Uterus (tissue), 4 donors: ENCODE data around the gene NRXN3. TPM values are rescaled to one million over a fixed set of nuclear protein-coding genes. Genes with fewer than 3 reads are reported as not detected.

Source experiments
- DNase-seq, 2 donors: peaks; one replicate each; pipeline ENCODE4 v3.0.0-alpha.2; 2019 to 2020
- H3K27ac ChIP-seq, 2 donors: fragments of 200-600 bp; sonication (generic); 1 replicate in 1 of 2; 2 replicates in 1 of 2; pipeline ENCODE4 v1.5.1; 2016 to 2018
- H3K27me3 ChIP-seq, 2 donors: fragments of 200-600 bp; sonication (generic); one replicate each; pipeline ENCODE4 v1.5.1; 2018 to 2019; ENCODE audit warnings: control low read depth in 1 of 2
- H3K36me3 ChIP-seq, 2 donors: fragments of 200-600 bp; sonication (generic); one replicate each; pipeline ENCODE4 v1.5.1; 2019; ENCODE audit warnings: control low read depth in 1 of 2
- H3K4me1 ChIP-seq, 2 donors: fragments of 200-600 bp; sonication (generic); one replicate each; pipeline ENCODE4 v1.5.1; 2018 to 2019; ENCODE audit warnings: control low read depth in 1 of 2
- H3K4me3 ChIP-seq, 2 donors: fragments of 200-600 bp; sonication (generic); 1 replicate in 1 of 2; 2 replicates in 1 of 2; pipeline ENCODE4 v1.5.1; 2018 to 2019; ENCODE audit warnings: mild to moderate bottlenecking in 1 of 2
- H3K9me3 ChIP-seq, 2 donors: fragments of 200-600 bp; sonication (generic); one replicate each; pipeline ENCODE4 v1.5.1; 2019; ENCODE audit warnings: control low read depth in 1 of 2
- POLR2A ChIP-seq, 2 donors: fragments of 450-650 bp; IDR thresholded peaks; one replicate each; pipeline ENCODE4 v1.6.1; 2016; ENCODE audit warnings: antibody characterized with exemption in 2 of 2, mild to moderate bottlenecking in 1 of 2, moderate library complexity in 1 of 2
- intact Hi-C: fragments of 100-400 bp; cut with DNase I; formaldehyde crosslinking; loops from one replicate; pipeline ENCODE4 v1.15.1; 2023; ENCODE audit warnings: low total_unique reads
- total RNA-seq, 4 donors: library from RNA; depleted of rRNA in 3 of 4; stranded (reverse); fragments of >200 nt in 3 of 4; gene quantifications; one replicate each; pipeline versions ENCODE4 v1.1.0 to v1.2.4, GENCODE V29; 2014 to 2023
- TF ChIP-seq, protein P1 (sequence below), 4 experiments: fragments of 200-600 bp in 2 of 4; fragments of 450-650 bp in 2 of 4; sonication (generic) in 2 of 4; IDR thresholded peaks; one replicate each; pipeline ENCODE4 v1.5.1; 2016 to 2019; ENCODE audit warnings: antibody characterized with exemption in 4 of 4, mild to moderate bottlenecking in 2 of 4, moderate library complexity in 1 of 4
- donor health status: DM: yes; HTN: yes; CAD: no.

NRXN3 gene
- total RNA-seq, 4 donors from 2014 or later: 2.9 to 17.0 (median 4.4) TPM

DNA sequence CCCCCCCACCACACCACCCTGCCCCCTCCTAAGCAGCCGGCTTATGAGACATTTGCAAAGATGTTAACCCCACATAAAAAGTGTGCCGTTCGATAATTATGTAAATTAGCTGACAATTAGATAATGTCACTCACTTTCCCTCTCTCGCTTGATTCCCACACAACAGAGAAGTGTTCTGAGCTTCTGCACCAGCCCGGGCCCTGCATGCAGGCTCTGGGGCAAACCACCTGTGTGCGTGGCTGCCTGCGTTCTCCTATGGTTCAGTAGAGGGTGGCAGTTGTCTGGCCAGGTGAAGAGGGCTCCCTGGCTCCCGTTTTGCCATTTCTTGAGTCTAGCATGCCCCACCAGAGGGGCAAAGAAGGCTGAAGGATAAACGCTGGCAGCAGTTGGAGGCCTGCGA lies 68.0 kb downstream of the NRXN3 start:
- Histone ChIP-seq H3K36me3 (no peaks in the 10 kb centered on the region), H3K27ac (no peak overlapping the region), H3K4me3 (no peak overlapping the region), H3K9me3 (no peaks in the 10 kb centered on the region), H3K4me1 (no peaks in the 10 kb centered on the region), H3K27me3 (no peaks in the 10 kb centered on the region)
- no peak for DNase-seq
- intact Hi-C loops: no loop called here
- no peak for TF ChIP-seq POLR2A (IDR thresholded peaks at IDR 0.05)
- TF ChIP-seq, protein P1, sequence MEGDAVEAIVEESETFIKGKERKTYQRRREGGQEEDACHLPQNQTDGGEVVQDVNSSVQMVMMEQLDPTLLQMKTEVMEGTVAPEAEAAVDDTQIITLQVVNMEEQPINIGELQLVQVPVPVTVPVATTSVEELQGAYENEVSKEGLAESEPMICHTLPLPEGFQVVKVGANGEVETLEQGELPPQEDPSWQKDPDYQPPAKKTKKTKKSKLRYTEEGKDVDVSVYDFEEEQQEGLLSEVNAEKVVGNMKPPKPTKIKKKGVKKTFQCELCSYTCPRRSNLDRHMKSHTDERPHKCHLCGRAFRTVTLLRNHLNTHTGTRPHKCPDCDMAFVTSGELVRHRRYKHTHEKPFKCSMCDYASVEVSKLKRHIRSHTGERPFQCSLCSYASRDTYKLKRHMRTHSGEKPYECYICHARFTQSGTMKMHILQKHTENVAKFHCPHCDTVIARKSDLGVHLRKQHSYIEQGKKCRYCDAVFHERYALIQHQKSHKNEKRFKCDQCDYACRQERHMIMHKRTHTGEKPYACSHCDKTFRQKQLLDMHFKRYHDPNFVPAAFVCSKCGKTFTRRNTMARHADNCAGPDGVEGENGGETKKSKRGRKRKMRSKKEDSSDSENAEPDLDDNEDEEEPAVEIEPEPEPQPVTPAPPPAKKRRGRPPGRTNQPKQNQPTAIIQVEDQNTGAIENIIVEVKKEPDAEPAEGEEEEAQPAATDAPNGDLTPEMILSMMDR (IDR thresholded peaks at IDR 0.05): no peak

DNA sequence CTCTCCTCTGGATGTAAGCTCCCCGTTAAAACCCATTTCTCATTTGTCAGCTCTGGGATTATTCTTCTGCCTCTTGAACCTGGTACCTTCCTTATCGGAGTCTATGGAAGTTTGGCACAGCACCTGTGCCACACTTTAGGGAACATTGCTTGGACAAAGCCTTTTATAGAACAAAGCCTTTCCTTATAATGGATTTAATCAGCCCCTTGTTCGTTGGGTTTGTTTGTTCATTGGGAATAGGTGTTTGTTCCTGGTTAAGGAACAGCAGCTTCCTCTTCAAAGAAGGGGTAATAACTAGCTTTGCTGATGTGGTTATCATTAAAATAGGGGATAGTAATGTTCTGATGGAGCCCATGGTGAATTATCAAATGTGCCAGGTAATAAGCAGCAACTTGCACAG lies 70.4 kb downstream of the NRXN3 start:
- no peaks in the 10 kb centered on the region for H3K4me1 ChIP-seq
- H3K27ac ChIP-seq: no peak overlapping the region
- no peaks in the 10 kb centered on the region for H3K36me3 ChIP-seq
- no peak overlapping the region for H3K4me3 ChIP-seq
- DNase-seq: no peak
- H3K27me3 ChIP-seq: no peaks in the 10 kb centered on the region
- no peaks in the 10 kb centered on the region for H3K9me3 ChIP-seq
- no peak for TF ChIP-seq POLR2A (IDR thresholded peaks at IDR 0.05)
- TF ChIP-seq, protein P1 (IDR thresholded peaks at IDR 0.05): no peak
- intact Hi-C loops: no loop called here

DNA sequence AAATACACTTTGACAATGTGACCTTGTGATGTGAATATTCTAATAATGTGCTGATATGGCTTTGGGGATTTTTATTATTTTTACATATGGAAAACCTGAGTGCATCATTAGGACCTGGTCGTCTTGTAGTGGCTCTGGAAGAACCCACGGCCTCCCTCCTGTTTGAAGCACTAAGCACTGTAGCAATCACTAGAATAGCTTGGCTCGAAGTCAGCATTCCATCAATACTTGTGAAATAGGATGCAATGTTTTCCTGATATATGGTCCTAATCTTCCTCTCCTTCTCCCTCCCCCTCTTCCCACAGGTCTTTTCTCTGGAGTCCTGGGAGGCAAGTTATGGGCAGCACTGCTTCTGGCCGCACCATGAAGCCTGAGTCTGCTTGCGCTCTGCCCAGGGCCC lies 71.9 kb downstream of the NRXN3 start:
- Histone ChIP-seq H3K27me3 (no peaks in the 10 kb centered on the region), H3K36me3 (no peaks in the 10 kb centered on the region), H3K4me1 (no peaks in the 10 kb centered on the region), H3K27ac (no peak overlapping the region), H3K4me3 (no peak overlapping the region), H3K9me3 (no peaks in the 10 kb centered on the region)
- DNase-seq: no peak
- TF ChIP-seq POLR2A (IDR thresholded peaks at IDR 0.05): no peak
- TF ChIP-seq, protein P1 (IDR thresholded peaks at IDR 0.05): no peak
- intact Hi-C loops: no loop called here

DNA sequence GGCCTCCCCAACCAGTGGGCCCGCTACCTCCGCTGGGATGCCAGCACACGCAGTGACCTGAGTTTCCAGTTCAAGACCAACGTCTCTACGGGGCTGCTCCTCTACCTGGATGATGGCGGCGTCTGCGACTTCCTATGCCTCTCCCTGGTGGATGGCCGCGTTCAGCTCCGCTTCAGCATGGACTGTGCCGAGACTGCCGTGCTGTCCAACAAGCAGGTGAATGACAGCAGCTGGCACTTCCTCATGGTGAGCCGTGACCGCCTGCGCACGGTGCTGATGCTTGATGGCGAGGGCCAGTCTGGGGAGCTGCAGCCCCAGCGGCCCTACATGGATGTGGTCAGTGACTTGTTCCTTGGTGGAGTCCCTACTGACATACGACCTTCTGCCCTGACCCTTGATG lies 73.0 kb downstream of the NRXN3 start:
- Histone ChIP-seq H3K4me1 (no peaks in the 10 kb centered on the region), H3K4me3 (no peak overlapping the region), H3K36me3 (no peaks in the 10 kb centered on the region), H3K27me3 (no peaks in the 10 kb centered on the region), H3K27ac (no peak overlapping the region), H3K9me3 (no peaks in the 10 kb centered on the region)
- DNase-seq: no peak
- TF ChIP-seq POLR2A (IDR thresholded peaks at IDR 0.05): no peak
- TF ChIP-seq, protein P1 (IDR thresholded peaks at IDR 0.05): no peak
- intact Hi-C loops: no loop called here

DNA sequence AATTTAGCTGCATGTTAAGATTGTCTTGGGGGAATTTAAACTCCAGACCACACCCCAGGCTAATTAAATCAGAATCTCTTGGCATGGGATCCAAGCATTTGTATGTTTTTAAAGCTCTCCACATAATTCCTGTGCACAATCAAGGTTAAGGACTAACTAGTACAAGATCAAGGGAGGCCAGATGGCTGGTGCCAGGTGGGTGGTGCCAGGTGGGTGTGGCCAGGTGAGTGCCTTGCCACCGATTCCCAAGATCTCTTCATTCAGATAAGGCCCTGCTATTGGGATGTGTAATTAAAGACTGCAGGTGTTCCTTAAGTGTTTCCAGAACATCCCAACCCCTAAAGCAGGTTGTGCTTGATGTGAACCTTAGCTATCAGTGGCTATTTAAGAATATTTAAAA lies 75.1 kb downstream of the NRXN3 start:
- no peak for TF ChIP-seq POLR2A (IDR thresholded peaks at IDR 0.05)
- TF ChIP-seq, protein P1 (IDR thresholded peaks at IDR 0.05): no peak
- Histone ChIP-seq H3K36me3 (no peaks in the 10 kb centered on the region), H3K27me3 (no peaks in the 10 kb centered on the region), H3K27ac (no peak overlapping the region), H3K4me3 (no peak overlapping the region), H3K4me1 (no peaks in the 10 kb centered on the region), H3K9me3 (no peaks in the 10 kb centered on the region)
- DNase-seq: no peak
- intact Hi-C loops: no loop called here
